HepG2 (cell line): ENCODE results near the gene PIP5K1C. TPM values are rescaled to one million over a fixed set of nuclear protein-coding genes. Genes with fewer than 3 reads are reported as not detected.

Experiments
- ATAC-seq: fragments of 200-7000 bp; cut with Tn5 transposase; 3 replicates; pipeline ENCODE4 v1.9.1; 2020; ENCODE audit warnings: mild to moderate bottlenecking, moderate library complexity
- BruUV-seq: library from RNA; stranded (reverse); fragments of 400-500 nt; replicated peaks from 2 replicates; lab custom pipeline; 2021; lab: Mats Ljungman, UMichigan
- CTCF ChIA-PET: fragments of 300-600 bp; formaldehyde crosslinking; extraction: SDS; loops from one replicate; lab custom pipeline; 2021; ENCODE audit warnings: low total read pairs, inconsistent platforms, low intra/inter-chr PET ratio; lab: Yijun Ruan, JAX
- POLR2A ChIA-PET: fragments of 350-600 bp; sonication (Branson Sonifier 250); formaldehyde crosslinking; loops from one replicate; lab custom pipeline; 2020; ENCODE audit warnings: antibody characterized with exemption, inconsistent platforms; lab: Yijun Ruan, JAX
- DNase-seq: peaks from one replicate; pipeline ENCODE4 v3.0.0-alpha.2; 2015; ENCODE audit warnings: low spot score
- FAIRE-seq: peaks from 3 replicates; lab custom pipeline; 2011; peaks lifted over from hg19 to GRCh38; lab: Jason Lieb, UNC
- H2AFZ ChIP-seq: one replicate; pipeline ENCODE4 v1.6.1; 2011; ENCODE audit warnings: low read length, inconsistent platforms
- H3K27ac ChIP-seq: fragments of 300-600 bp; 3 replicates; pipeline ENCODE4 v1.8.0; 2011; ENCODE audit warnings: mixed run types, mild to moderate bottlenecking, mixed read lengths, low read length, inconsistent platforms; ENCODE audit not compliant: insufficient read depth; ENCODE audit errors: extremely low read length
- H3K27me3 ChIP-seq, 2 experiments: fragments of 200-600 bp in 1 of 2; 2 replicates in 1 of 2; 3 replicates in 1 of 2; pipeline versions ENCODE4 v1.6.0 to v1.8.0; 2011; ENCODE audit warnings: low read length in 2 of 2, mild to moderate bottlenecking in 2 of 2, moderate library complexity in 2 of 2, inconsistent platforms in 1 of 2; ENCODE audit not compliant: insufficient read depth in 2 of 2, control insufficient read depth in 1 of 2
- H3K36me3 ChIP-seq, 2 experiments: fragments of 200-600 bp in 1 of 2; replicated peaks in 1 of 2; 2 replicates in 1 of 2; 3 replicates in 1 of 2; pipeline versions ENCODE4 v1.5.1 to v1.8.0; 2011; ENCODE audit warnings: low read length in 2 of 2, inconsistent platforms in 1 of 2; ENCODE audit not compliant: insufficient read depth in 2 of 2, control insufficient read depth in 1 of 2
- H3K4me1 ChIP-seq: 2 replicates; pipeline ENCODE4 v1.5.1; 2012; ENCODE audit warnings: low read length, inconsistent platforms; ENCODE audit not compliant: insufficient read depth
- H3K4me2 ChIP-seq: 2 replicates; pipeline ENCODE4 v1.6.0; 2011; ENCODE audit warnings: low read depth, low read length, inconsistent platforms
- H3K4me3 ChIP-seq, 3 experiments: fragments of 200-600 bp in 1 of 3; sonication (generic), shearing (Covaris generic) in 1 of 3; replicated peaks in 1 of 3; 2 replicates each; pipeline ENCODE4 v1.5.1; 2011 to 2016; ENCODE audit warnings: low read length in 3 of 3, inconsistent platforms in 2 of 3, low read depth in 2 of 3, mild to moderate bottlenecking in 2 of 3, control low read depth in 1 of 3, mixed read lengths in 1 of 3; ENCODE audit not compliant: insufficient read depth in 1 of 3
- H3K79me2 ChIP-seq: one replicate; pipeline ENCODE4 v1.6.1; 2011; ENCODE audit warnings: low read length, inconsistent platforms; ENCODE audit not compliant: insufficient read depth
- H3K9ac ChIP-seq: 2 replicates; pipeline ENCODE4 v1.6.0; 2011; ENCODE audit warnings: mild to moderate bottlenecking, low read depth, low read length, inconsistent platforms; ENCODE audit not compliant: insufficient read depth
- H3K9me3 ChIP-seq: 2 replicates; pipeline ENCODE4 v1.5.1; 2012; ENCODE audit warnings: mild to moderate bottlenecking, low read length
- H4K20me1 ChIP-seq: 2 replicates; pipeline ENCODE4 v1.6.0; 2011; ENCODE audit warnings: inconsistent platforms, mild to moderate bottlenecking, low read length, moderate library complexity; ENCODE audit not compliant: insufficient read depth
- CREB1 ChIP-seq, 2 experiments: fragments of 450-650 bp in 1 of 2; IDR thresholded peaks; 2 replicates each; pipeline ENCODE4 v1.6.1; 2016 to 2017; ENCODE audit warnings: control low read depth in 1 of 2, mild to moderate bottlenecking in 1 of 2, missing compliant biosample characterization in 1 of 2, missing genetic modification characterization in 1 of 2
- HCFC1 ChIP-seq: fragments of 150-350 bp; IDR thresholded peaks from 2 replicates; pipeline ENCODE4 v1.6.1; 2014; ENCODE audit warnings: low read depth, low read length
- KLF13 ChIP-seq: sonication (generic); formaldehyde crosslinking; IDR thresholded peaks from 2 replicates; pipeline ENCODE4 v1.4.0; 2020; ENCODE audit warnings: mild to moderate bottlenecking, missing genetic modification reagents
- MEIS2 ChIP-seq: sonication (generic); formaldehyde crosslinking; IDR thresholded peaks from 2 replicates; pipeline ENCODE4 v1.9.0; 2021; ENCODE audit warnings: mild to moderate bottlenecking, missing genetic modification reagents
- NFE2 ChIP-seq: sonication (generic); formaldehyde crosslinking; IDR thresholded peaks from 2 replicates; pipeline ENCODE4 v1.4.0; 2020; ENCODE audit warnings: missing genetic modification reagents
- SSRP1 ChIP-seq: IDR thresholded peaks from 2 replicates; pipeline ENCODE4 v1.6.1; 2016; ENCODE audit warnings: control low read depth
- ZNF235 ChIP-seq: sonication (generic); formaldehyde crosslinking; IDR thresholded peaks from 2 replicates; pipeline ENCODE4 v1.8.1; 2023; ENCODE audit warnings: mild to moderate bottlenecking, missing genetic modification reagents, borderline replicate concordance
- ZNF430 ChIP-seq: sonication (generic); formaldehyde crosslinking; IDR thresholded peaks from 2 replicates; pipeline ENCODE4 v1.9.0; 2021; ENCODE audit warnings: mild to moderate bottlenecking, missing genetic modification reagents
- ZNF431 ChIP-seq: sonication (generic); formaldehyde crosslinking; IDR thresholded peaks from 2 replicates; pipeline ENCODE4 v1.9.0; 2022; ENCODE audit warnings: missing genetic modification reagents, low read depth, mild to moderate bottlenecking, borderline replicate concordance
- ZNF782 ChIP-seq: sonication (generic); formaldehyde crosslinking; IDR thresholded peaks from 2 replicates; pipeline ENCODE4 v1.4.0; 2020; ENCODE audit warnings: missing genetic modification reagents, mild to moderate bottlenecking, borderline replicate concordance
- ZSCAN12 ChIP-seq: sonication (generic); formaldehyde crosslinking; IDR thresholded peaks from 2 replicates; pipeline ENCODE4 v1.9.0; 2021; ENCODE audit warnings: mild to moderate bottlenecking, missing genetic modification reagents
- WGBS: methylation state at CpG from one replicate; pipeline ENCODE4 v1.1.6; 2017; ENCODE audit warnings: low lambda C conversion rate; 5-methylcytosine and 5-hydroxymethylcytosine counted together
- in situ Hi-C: cut with HindIII; loops from 2 replicates; pipeline ENCODE4 v1.10.0; 2017; ENCODE audit warnings: low pct_unique_long_range_greater_than_20kb; ENCODE audit not compliant: extremely low pct_ligation_motif_present
- intact Hi-C: fragments of 100-400 bp; cut with micrococcal nuclease; formaldehyde crosslinking; loops from one replicate; pipeline ENCODE4 v1.10.0; 2022; ENCODE audit not compliant: unreplicated experiment
- polyA plus RNA-seq, 8 experiments: library from polyadenylated mRNA; depleted of rRNA in 3 of 8; stranded (reverse) in 7 of 8; unstranded in 1 of 8; fragments of >200 nt; fragmentation: Illumina TruSeq in 4 of 8; extraction: Trizol in 4 of 8; gene quantifications; 2 replicates each; pipeline versions ENCODE4 v1.2.1 to v1.2.3, GENCODE V29; 2011 to 2016; ENCODE audit warnings: low read depth in 4 of 8, missing spikeins in 1 of 8, mixed read lengths in 1 of 8; ENCODE audit not compliant: insufficient read depth in 1 of 8
- total RNA-seq, 5 experiments: library from RNA; depleted of rRNA; stranded (reverse); fragments of >200 nt; fragmentation: Illumina TruSeq; extraction: Trizol; gene quantifications; 2 replicates each; pipeline ENCODE4 v1.2.3, GENCODE V29; 2016; ENCODE audit warnings: low read depth in 1 of 5
- TF ChIP-seq, protein P1 (sequence below): IDR thresholded peaks from 2 replicates; pipeline ENCODE4 v1.6.1; 2016; ENCODE audit warnings: missing compliant biosample characterization, missing genetic modification reagents, borderline replicate concordance
- TF ChIP-seq, protein P2 (sequence below): sonication (generic); formaldehyde crosslinking; IDR thresholded peaks from 2 replicates; pipeline ENCODE4 v1.8.1; 2022; ENCODE audit warnings: mild to moderate bottlenecking, missing genetic modification reagents
- TF ChIP-seq, protein P3 (sequence below), 2 experiments: sonication (generic) in 1 of 2; formaldehyde crosslinking in 1 of 2; IDR thresholded peaks; 2 replicates each; pipeline versions ENCODE4 v1.4.0 to v1.6.1; 2018 to 2020; ENCODE audit warnings: missing genetic modification reagents in 2 of 2, borderline replicate concordance in 1 of 2, low read depth in 1 of 2, mild to moderate bottlenecking in 1 of 2, missing biosample characterization in 1 of 2

PIP5K1C gene
- total and polyA plus RNA-seq, 2 of the 13 experiments (the other 11 are each of a cell fraction or from before 2014, with no cell fraction given), result 3.6 to 4.3 TPM

DNA sequence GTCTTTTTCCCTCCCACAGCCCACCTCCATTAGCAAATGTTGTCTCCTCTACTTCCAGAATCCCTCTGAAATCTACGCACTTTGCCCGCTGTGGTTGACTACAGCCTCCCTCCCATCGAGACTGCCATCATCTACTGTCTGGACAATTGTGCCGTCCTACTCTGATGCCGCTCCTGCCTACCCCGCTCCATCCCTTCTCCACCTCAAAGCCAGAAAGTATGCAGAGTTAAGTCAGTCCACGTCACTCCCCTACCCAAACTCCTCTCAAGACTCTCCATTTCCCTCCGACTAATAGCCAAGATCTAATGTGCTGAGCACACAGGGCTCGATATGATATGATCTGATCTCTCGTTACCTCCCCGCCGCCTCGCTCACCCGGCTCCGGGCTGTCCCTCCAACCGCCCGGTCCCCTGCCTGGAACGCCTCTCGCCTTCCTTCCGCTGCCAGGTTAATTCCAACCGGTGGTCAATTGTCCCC is 74.2 kb downstream of the PIP5K1C start:
- Histone ChIP-seq H3K79me2 (peaks cover 20% of the 10 kb centered on the region), H3K27ac (peak overlapping the region; percentile 97), H3K4me1 (peaks cover 18% of the 10 kb centered on the region), H2AFZ (no peak overlapping the region), H3K36me3 (peaks cover 4 to 5% of the 10 kb centered on the region in 2 experiments; a peak in 2 of 5 replicates), H3K27me3 (no peaks in the 10 kb centered on the region; a peak in 1 of 5 replicates), H3K9me3 (no peaks in the 10 kb centered on the region), H3K4me2 (peak overlapping the region; percentile 90), H4K20me1 (peaks cover 8% of the 10 kb centered on the region; the same call in 1 of the 2 replicates), H3K4me3 (peak overlapping the region; percentile 86 to 91 (median 89)), H3K9ac (peak overlapping the region; percentile 90)
- ChIA-PET CTCF (no interaction called here), POLR2A (no interaction called here)
- TF ChIP-seq CREB1 (IDR thresholded peaks at IDR 0.05) (0 out of 2 replicates have a peak, but pooled peaks have one; percentile 13), CREB1 (CRISPR knock-in tag; IDR thresholded peaks at IDR 0.05) (no peak), KLF13 (CRISPR knock-in tag) (no peak), ZNF782 (CRISPR knock-in tag) (no peak)
- no peak for DNase-seq
- no peak for FAIRE-seq
- under 1% methylated on average over 21 of the region's 21 CpGs for WGBS
- in situ Hi-C loops (no loop called here), intact Hi-C loops (loop anchor here (5.0 kb wide), 1 partner anchor 716 kb away; the partner anchor contains the start of gene MPND)
- TSS peak; percentile 59 for BruUV-seq
- ATAC-seq, result peak; percentile 27

DNA sequence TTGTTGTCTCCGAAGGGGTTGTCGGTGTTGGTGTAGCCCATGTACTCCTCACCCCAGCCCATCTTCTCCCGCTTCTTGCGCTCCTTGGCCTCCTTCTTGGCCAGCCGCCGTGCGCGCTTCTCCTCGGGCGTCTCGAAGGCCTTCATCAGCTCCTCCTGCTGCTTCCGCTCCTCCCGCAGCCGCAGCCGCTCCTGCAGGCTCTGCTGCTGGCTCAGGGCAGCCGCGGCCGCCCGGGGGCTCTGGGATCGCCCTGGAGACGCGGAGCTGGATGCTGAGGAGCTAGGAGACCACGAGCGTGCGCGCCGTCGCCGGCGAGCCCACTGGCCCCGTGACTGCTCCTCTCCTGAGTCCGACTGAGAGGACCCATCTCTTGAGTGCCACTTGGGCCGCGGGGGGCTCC is 76.6 kb downstream of the PIP5K1C start:
- CTCF ChIA-PET, result no interaction called here
- TF ChIP-seq ZNF431 (CRISPR knock-in tag) (no peak), ZNF430 (CRISPR knock-in tag) (no peak), ZSCAN12 (CRISPR knock-in tag) (no peak), HCFC1 (no peak), ZNF235 (CRISPR knock-in tag) (no peak), NFE2 (CRISPR knock-in tag) (no peak), SSRP1 (CRISPR knock-in tag) (no peak), MEIS2 (CRISPR knock-in tag) (no peak)
- TF ChIP-seq, protein P1, sequence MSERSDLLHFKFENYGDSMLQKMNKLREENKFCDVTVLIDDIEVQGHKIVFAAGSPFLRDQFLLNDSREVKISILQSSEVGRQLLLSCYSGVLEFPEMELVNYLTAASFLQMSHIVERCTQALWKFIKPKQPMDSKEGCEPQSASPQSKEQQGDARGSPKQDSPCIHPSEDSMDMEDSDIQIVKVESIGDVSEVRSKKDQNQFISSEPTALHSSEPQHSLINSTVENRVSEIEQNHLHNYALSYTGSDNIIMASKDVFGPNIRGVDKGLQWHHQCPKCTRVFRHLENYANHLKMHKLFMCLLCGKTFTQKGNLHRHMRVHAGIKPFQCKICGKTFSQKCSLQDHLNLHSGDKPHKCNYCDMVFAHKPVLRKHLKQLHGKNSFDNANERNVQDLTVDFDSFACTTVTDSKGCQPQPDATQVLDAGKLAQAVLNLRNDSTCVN, result no peak
- TF ChIP-seq, protein P2, sequence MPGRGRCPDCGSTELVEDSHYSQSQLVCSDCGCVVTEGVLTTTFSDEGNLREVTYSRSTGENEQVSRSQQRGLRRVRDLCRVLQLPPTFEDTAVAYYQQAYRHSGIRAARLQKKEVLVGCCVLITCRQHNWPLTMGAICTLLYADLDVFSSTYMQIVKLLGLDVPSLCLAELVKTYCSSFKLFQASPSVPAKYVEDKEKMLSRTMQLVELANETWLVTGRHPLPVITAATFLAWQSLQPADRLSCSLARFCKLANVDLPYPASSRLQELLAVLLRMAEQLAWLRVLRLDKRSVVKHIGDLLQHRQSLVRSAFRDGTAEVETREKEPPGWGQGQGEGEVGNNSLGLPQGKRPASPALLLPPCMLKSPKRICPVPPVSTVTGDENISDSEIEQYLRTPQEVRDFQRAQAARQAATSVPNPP, result no peak
- TF ChIP-seq, protein P3, sequence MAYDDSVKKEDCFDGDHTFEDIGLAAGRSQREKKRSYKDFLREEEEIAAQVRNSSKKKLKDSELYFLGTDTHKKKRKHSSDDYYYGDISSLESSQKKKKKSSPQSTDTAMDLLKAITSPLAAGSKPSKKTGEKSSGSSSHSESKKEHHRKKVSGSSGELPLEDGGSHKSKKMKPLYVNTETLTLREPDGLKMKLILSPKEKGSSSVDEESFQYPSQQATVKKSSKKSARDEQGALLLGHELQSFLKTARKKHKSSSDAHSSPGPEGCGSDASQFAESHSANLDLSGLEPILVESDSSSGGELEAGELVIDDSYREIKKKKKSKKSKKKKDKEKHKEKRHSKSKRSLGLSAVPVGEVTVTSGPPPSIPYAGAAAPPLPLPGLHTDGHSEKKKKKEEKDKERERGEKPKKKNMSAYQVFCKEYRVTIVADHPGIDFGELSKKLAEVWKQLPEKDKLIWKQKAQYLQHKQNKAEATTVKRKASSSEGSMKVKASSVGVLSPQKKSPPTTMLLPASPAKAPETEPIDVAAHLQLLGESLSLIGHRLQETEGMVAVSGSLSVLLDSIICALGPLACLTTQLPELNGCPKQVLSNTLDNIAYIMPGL (CRISPR knock-in tag; IDR thresholded peaks at IDR 0.05; ENCODE audit: borderline replicate concordance in 1 of 2, low read depth in 1 of 2), result no peak
- TF ChIP-seq, all 625 proteins: peak for 0
- BruUV-seq, result no TSS peak
- in situ Hi-C loops, result no loop called here
- H3K79me2 ChIP-seq, result peaks cover 20% of the 10 kb centered on the region
- peaks cover 8% of the 10 kb centered on the region; the same call in 1 of the 2 replicates for H4K20me1 ChIP-seq
- H3K27me3 ChIP-seq, result no peaks in the 10 kb centered on the region; a peak in 1 of 5 replicates
- FAIRE-seq (no peak), DNase-seq (no peak), ATAC-seq (no peak)
- WGBS, result 93% methylated on average over 29 of the region's 34 CpGs
- H3K36me3 ChIP-seq, result peaks cover 4 to 5% of the 10 kb centered on the region in 2 experiments; a peak in 2 of 5 replicates
- H3K9ac ChIP-seq, result no peak overlapping the region
- no peak overlapping the region for H2AFZ ChIP-seq
- POLR2A ChIA-PET, result no interaction called here
- no peak overlapping the region for H3K4me3 ChIP-seq
- no peak overlapping the region for H3K4me2 ChIP-seq
- intact Hi-C loops, result no loop called here
- H3K4me1 ChIP-seq, result peaks cover 18% of the 10 kb centered on the region
- no peaks in the 10 kb centered on the region for H3K9me3 ChIP-seq
- no peak overlapping the region for H3K27ac ChIP-seq
